Stomach smooth muscle (tissue), 2 donors: Measurements from ENCODE around the gene POLR3B.
"Not testable (repeated sequence)": the region's sequence is repeated elsewhere in the genome, so short reads cannot be mapped to it uniquely, and the experiment has no call there.

ENCODE experiments used
- H3K27ac ChIP-seq: one replicate; pipeline ENCODE4 v1.7.0; 2013; ENCODE audit warnings: mild to moderate bottlenecking, low read length, inconsistent platforms
- H3K27me3 ChIP-seq, 2 donors: one replicate each; pipeline ENCODE4 v1.7.0; 2013; ENCODE audit warnings: low read length in 2 of 2; ENCODE audit not compliant: insufficient read depth in 2 of 2, control insufficient read depth in 1 of 2
- H3K36me3 ChIP-seq, 2 donors: one replicate each; pipeline ENCODE4 v1.7.0; 2013; ENCODE audit warnings: low read length in 2 of 2; ENCODE audit not compliant: control insufficient read depth in 2 of 2, insufficient read depth in 2 of 2
- H3K4me1 ChIP-seq: one replicate; pipeline ENCODE4 v1.7.0; 2013; ENCODE audit warnings: low read length; ENCODE audit not compliant: control insufficient read depth, insufficient read depth
- H3K4me3 ChIP-seq, 2 donors: one replicate each; pipeline ENCODE4 v1.7.0; 2013; ENCODE audit warnings: low read length in 2 of 2
- H3K9ac ChIP-seq, 2 donors: one replicate each; pipeline ENCODE4 v1.7.0; 2013; ENCODE audit warnings: low read length in 2 of 2, mild to moderate bottlenecking in 1 of 2
- H3K9me3 ChIP-seq, 2 donors: one replicate each; pipeline ENCODE4 v1.7.0; 2013; ENCODE audit warnings: low read length in 2 of 2; ENCODE audit not compliant: control insufficient read depth in 2 of 2
- donor health status: healthy.
- donor health status: Pancreatic carcinoma.

Gene POLR3B

GRCh38 chr12:106369624-106370346 is 12.2 kb downstream of the POLR3B start:
- H3K4me3 ChIP-seq = no peak overlapping the region
- H3K9ac ChIP-seq = no peak overlapping the region
- H3K27ac ChIP-seq = no peak overlapping the region
- H3K9me3 ChIP-seq = no peaks in the 10 kb centered on the region
- peaks cover 0 to 9% of the 10 kb centered on the region in 2 donors for H3K36me3 ChIP-seq
- H3K4me1 ChIP-seq = no peaks in the 10 kb centered on the region
- no peaks in the 10 kb centered on the region for H3K27me3 ChIP-seq

DNA sequence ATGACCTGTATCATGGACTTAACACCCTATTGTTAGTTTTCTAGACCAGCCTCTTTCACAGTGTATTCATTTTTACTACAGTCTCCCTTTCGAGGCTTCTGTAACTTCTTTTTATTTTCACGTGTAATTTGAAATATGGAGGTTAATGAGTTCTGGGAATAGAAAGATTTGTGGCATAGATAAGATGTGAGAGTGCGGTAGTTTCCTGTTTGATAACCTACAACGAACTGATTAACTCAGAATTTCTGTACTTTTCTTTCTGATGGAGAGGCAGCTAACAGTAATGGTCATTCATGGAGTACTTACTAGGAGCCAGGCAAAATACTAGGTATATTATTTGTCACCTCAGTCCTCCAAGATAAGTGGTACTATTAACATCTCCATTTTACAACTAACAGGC is 21.2 kb downstream of the POLR3B start:
- no peak overlapping the region for H3K9ac ChIP-seq
- no peaks in the 10 kb centered on the region for H3K9me3 ChIP-seq
- no peak overlapping the region for H3K4me3 ChIP-seq
- H3K36me3 ChIP-seq = peaks cover 3 to 20% of the 10 kb centered on the region in 2 donors
- no peak overlapping the region for H3K27ac ChIP-seq
- H3K4me1 ChIP-seq = no peaks in the 10 kb centered on the region
- H3K27me3 ChIP-seq = no peaks in the 10 kb centered on the region

DNA sequence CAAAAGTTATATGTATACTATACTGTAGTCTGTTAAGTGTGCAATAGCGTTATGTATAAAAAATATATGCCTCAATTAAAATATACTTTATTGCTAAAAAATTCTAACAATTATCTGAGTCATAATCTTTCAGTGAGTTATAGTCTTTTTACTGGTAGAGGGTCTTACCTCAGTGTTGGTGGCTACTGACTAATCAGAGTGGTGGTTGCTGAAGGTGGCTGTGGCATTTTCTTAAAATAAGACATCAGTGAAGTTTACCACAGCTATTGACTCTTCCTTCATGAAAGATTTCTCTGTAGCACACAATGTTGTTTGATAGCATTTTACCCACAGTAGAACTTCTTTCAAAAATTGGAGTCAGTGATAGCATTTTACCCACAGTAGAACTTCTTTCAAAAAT is 23.4 kb downstream of the POLR3B start:
- Histone ChIP-seq H3K36me3 (peaks cover 3 to 20% of the 10 kb centered on the region in 2 donors), H3K9me3 (no peaks in the 10 kb centered on the region), H3K4me1 (no peaks in the 10 kb centered on the region), H3K27ac (no peak overlapping the region), H3K4me3 (no peak overlapping the region), H3K9ac (no peak overlapping the region), H3K27me3 (no peaks in the 10 kb centered on the region)

DNA sequence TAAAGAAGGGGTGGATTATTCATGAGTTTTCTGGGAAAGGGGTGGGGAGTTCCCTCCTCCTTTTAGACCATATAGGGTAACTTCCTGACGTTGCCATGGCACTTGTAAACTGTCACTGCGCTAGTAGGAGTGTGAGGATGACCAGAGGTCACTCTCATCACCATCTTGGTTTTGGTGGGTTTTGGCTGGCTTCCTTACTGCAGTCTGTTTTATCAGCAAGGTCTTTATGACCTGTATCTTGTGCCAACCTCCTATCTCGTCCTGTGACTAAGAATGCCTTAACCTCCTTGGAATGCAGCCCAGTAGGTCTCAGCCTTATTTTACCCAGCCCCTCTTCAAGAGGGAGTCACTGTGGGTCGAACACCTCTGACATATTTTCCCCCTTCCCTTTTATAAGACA is 24.3 kb downstream of the POLR3B start:
- not testable (repeated sequence) for H3K9ac ChIP-seq, H3K4me1 ChIP-seq, H3K4me3 ChIP-seq, H3K27ac ChIP-seq, H3K27me3 ChIP-seq, H3K9me3 ChIP-seq
- H3K36me3 ChIP-seq = peaks cover under 1 to 15% of the 10 kb centered on the region in 2 donors

DNA sequence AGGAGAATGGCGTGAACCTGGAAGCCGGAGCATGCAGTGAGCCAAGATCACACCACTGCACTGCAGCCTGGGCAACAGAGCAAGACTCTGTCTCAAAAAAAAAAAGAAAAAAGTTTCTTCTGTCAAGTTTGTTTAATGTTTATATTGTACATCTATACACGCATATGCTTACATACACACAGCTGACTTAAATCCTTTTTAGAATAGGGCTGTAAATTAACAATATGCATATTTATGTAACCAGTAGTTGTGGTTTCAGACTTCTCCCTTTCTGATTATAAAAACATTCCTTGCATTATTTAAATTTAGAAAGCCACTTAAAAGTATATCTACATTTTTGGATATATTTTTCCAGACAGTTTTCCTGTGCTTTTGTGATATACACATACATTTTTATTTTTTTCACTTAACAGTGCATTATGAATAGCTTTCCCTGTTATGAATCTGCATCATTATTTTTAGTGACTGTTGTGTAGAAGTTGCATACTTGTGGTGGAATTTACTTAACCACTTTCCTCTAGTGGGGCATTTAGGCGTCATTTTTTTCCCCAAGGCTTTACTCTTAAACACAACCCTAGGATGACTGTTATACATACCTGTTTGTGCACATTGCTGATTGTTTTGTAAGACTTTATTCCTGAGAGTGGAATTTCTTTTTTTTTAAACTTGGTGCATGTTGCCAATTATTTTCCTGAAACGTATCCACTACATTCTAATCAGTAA is 29.4 kb downstream of the POLR3B start:
- Histone ChIP-seq H3K4me1 (no peaks in the 10 kb centered on the region), H3K27me3 (no peaks in the 10 kb centered on the region), H3K36me3 (peaks cover 2 to 10% of the 10 kb centered on the region in 2 donors), H3K4me3 (no peak overlapping the region), H3K9ac (no peak overlapping the region), H3K27ac (no peak overlapping the region), H3K9me3 (no peaks in the 10 kb centered on the region)

DNA sequence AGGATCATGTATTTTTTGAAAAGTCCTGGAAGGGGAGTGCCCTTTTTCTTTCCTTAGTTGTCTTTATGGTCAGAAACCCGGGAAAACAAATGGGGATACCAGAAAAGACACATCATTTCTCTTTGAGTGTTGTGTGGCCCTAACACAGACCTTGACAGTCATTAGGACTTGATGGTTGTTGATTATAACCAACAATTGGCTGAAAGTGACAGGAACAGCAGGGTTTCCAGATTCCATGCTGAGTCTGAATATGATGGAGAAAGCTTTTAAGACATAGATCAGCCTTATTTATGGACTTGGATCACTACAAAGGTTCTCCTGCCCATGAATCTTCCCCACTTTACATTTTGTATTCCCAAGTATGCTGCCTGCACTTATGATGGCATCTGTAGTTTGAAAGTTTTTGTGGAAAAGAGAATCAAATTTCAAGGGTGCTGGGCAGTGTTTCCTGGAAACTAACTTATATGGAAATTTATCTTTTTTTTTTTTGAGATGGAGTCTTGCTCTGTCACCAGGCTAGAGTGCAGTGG is 30.4 kb downstream of the POLR3B start:
- H3K36me3 ChIP-seq = peaks cover 2 to 4% of the 10 kb centered on the region in 2 donors
- no peaks in the 10 kb centered on the region for H3K4me1 ChIP-seq
- H3K9ac ChIP-seq = no peak overlapping the region
- H3K27ac ChIP-seq = no peak overlapping the region
- H3K9me3 ChIP-seq = no peaks in the 10 kb centered on the region
- no peaks in the 10 kb centered on the region for H3K27me3 ChIP-seq
- no peak overlapping the region for H3K4me3 ChIP-seq

DNA sequence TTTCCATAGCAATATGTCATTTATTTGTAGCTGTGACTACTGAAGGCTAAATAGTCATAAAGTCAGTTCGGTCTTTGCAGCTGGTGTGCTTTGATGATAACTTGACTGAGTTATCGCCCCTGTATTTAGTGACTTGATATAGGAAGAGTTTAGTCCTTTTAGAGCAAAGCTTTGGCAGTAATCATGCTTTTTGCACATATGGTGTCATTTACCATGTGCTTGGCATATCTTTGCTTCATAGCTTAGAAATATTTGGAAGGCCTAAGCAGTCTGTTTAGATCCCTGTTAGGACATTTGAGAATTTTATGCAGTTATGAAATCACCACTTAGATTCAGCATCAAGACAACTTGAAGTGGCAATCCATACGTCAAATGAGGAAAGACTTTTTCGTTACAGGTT is 31.6 kb downstream of the POLR3B start:
- Histone ChIP-seq H3K27ac (no peak overlapping the region), H3K9ac (no peak overlapping the region), H3K36me3 (peaks cover 0 to 11% of the 10 kb centered on the region in 2 donors), H3K9me3 (no peaks in the 10 kb centered on the region), H3K4me3 (no peak overlapping the region), H3K27me3 (no peaks in the 10 kb centered on the region), H3K4me1 (no peaks in the 10 kb centered on the region)

GRCh38 chr12:106392759-106393158 is 35.2 kb downstream of the POLR3B start:
- no peaks in the 10 kb centered on the region for H3K27me3 ChIP-seq
- H3K4me1 ChIP-seq = no peaks in the 10 kb centered on the region
- no peak overlapping the region for H3K27ac ChIP-seq
- H3K9ac ChIP-seq = no peak overlapping the region
- H3K4me3 ChIP-seq = peak overlapping the region in 1 of 2 donors; percentile 17
- H3K36me3 ChIP-seq = peaks cover 11 to 13% of the 10 kb centered on the region in 2 donors
- no peaks in the 10 kb centered on the region for H3K9me3 ChIP-seq

DNA sequence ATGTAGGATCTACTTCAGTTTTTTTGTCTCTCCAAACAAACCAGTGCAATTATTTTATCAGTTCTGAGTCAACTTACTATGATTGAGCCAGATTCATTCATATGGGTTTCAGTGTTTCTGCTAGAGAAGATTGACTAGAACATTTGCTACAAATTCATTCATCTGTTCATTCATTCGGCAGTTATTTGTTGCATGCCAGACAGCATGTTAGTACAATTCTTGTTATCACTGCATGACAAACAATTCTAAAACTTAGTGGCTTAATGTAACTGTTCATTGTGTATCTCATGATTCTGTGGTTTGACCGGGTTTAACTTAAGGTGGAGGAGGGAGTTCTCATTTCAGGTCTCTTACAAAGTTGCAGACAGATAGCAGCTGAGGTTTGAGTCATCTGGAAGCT is 52.3 kb downstream of the POLR3B start:
- H3K4me3 ChIP-seq = no peak overlapping the region
- no peak overlapping the region for H3K27ac ChIP-seq
- no peak overlapping the region for H3K9ac ChIP-seq
- no peaks in the 10 kb centered on the region for H3K36me3 ChIP-seq
- H3K9me3 ChIP-seq = no peaks in the 10 kb centered on the region
- no peaks in the 10 kb centered on the region for H3K27me3 ChIP-seq
- no peaks in the 10 kb centered on the region for H3K4me1 ChIP-seq

DNA sequence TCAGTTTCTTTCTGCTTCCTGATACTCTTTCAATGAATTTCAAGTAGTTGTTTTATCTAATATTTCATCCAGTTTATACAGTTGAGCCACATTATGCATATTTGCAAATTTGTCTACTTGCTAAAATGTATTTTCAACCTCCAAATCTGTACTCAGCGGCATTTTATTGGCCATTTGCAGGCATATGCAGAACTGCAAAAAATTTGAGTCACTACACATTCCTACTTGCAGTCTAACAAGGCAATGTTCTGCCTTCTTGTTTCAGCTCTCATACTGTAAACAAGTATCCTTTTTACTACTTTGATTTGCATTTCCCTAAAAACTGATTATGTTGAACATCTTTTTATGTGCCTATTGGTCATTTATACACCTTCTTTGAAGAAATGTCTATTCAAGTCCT is 55.0 kb downstream of the POLR3B start:
- Histone ChIP-seq H3K9me3 (no peaks in the 10 kb centered on the region), H3K27ac (no peak overlapping the region), H3K4me1 (no peaks in the 10 kb centered on the region), H3K27me3 (no peaks in the 10 kb centered on the region), H3K4me3 (no peak overlapping the region), H3K36me3 (no peaks in the 10 kb centered on the region), H3K9ac (no peak overlapping the region)

- no peak overlapping the region for H3K9ac ChIP-seq
- no peaks in the 10 kb centered on the region for H3K36me3 ChIP-seq
- no peaks in the 10 kb centered on the region for H3K9me3 ChIP-seq
- no peak overlapping the region for H3K4me3 ChIP-seq
- no peaks in the 10 kb centered on the region for H3K27me3 ChIP-seq
- H3K4me1 ChIP-seq = peaks cover 2% of the 10 kb centered on the region
- no peak overlapping the region for H3K27ac ChIP-seq
Observed at GRCh38 chr12:106415134-106415533, 57.6 kb downstream of the POLR3B start.
